AG04449 (cell line): ENCODE results near the gene PGA4.
"Not testable (repeated sequence)": the region's sequence is repeated elsewhere in the genome, so short reads cannot be mapped to it uniquely, and the experiment has no call there.

ENCODE experiments used
- CTCF ChIA-PET: fragments of 350-600 bp; formaldehyde crosslinking; extraction: SDS; loops from one replicate; lab custom pipeline; 2021; ENCODE audit warnings: antibody characterized with exemption; lab: Yijun Ruan, JAX
- POLR2A ChIA-PET: fragments of 400-600, 350-600 bp; formaldehyde crosslinking; extraction: SDS; loops from one replicate; lab custom pipeline; 2020; ENCODE audit warnings: antibody characterized with exemption, inconsistent platforms; lab: Yijun Ruan, JAX
- DNase-seq: peaks from one replicate; pipeline ENCODE4 v3.0.0-alpha.2; 2010; ENCODE audit warnings: low read depth, low spot score
- H3K4me3 ChIP-seq: 2 replicates; pipeline ENCODE4 v1.5.1; 2011; ENCODE audit warnings: low read depth, mild to moderate bottlenecking, control low read depth, low read length
- TF ChIP-seq, protein P1 (sequence below): IDR thresholded peaks from one replicate; pipeline ENCODE4 v1.5.1; 2011; ENCODE audit warnings: mild to moderate bottlenecking, moderate library complexity, low read length, control low read depth, inconsistent platforms; ENCODE audit not compliant: insufficient read depth; ENCODE audit errors: missing control alignments

Gene PGA4

DNA sequence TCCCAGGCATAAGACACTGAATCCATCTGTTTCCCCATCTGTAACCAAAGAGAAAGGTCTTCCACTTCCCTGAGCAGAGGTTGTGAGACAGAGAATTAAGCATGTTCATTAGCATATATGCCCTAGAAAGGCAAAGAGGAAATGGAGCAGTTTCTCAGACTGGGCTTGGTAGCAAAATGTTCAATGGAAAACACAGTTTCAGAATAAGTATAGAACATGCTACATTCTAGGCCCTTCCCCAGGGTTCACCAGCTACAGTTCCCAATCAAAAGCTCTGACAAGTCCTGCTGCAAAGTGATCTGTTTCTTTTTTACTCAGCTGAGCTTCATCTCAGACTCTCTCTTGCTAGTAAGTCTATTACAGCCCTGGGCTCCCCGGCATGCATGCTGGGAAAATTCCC, 30.2 kb downstream of the PGA4 start:
- DNase-seq, H3K4me3 ChIP-seq, POLR2A ChIA-PET: not testable (repeated sequence)
- CTCF ChIA-PET, result interaction anchor here (1.1 to 6.1 kb wide), 3 partner anchors 14 to 133 kb away, joined by 3 to 99 read pairs (median 55); partner anchors contain the start of gene VWCE

DNA sequence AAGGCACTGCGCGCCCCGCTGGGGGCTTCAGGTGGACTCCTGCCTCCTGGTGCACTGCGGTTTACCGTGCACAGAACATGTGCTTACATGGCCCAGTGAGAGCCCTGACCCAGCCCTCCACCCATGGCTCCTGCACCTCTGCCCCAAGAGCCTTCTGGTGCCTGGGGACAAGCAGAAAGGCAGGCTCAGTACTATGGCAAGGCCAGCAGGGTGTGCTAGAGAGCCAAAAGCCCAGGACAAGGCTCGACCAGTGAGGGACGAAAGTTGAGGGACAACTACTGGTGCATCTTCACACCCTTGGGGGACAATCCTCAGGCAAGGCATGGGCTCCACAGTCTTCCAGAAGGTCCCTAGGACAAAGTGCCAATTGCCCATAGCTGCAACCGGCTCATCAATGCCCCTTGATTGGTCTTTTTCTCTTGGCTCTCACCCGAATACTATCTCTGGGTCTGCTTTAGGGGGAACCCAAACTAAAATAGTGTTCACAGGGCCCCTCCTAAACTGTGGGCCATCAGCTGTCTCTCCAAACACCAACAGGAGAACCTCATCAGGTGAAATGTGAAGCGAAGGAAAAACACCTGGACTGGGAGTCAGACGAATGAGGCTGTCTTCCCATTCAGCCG, 32.4 kb downstream of the PGA4 start:
- ChIA-PET POLR2A (no interaction called here), CTCF (interaction anchor here (0.6 to 6.1 kb wide), 29 partner anchors 12 to 339 kb away, joined by 3 to 99 read pairs (median 5); partner anchors contain the start of genes TMEM216 and VWCE)
- TF ChIP-seq, protein P1, sequence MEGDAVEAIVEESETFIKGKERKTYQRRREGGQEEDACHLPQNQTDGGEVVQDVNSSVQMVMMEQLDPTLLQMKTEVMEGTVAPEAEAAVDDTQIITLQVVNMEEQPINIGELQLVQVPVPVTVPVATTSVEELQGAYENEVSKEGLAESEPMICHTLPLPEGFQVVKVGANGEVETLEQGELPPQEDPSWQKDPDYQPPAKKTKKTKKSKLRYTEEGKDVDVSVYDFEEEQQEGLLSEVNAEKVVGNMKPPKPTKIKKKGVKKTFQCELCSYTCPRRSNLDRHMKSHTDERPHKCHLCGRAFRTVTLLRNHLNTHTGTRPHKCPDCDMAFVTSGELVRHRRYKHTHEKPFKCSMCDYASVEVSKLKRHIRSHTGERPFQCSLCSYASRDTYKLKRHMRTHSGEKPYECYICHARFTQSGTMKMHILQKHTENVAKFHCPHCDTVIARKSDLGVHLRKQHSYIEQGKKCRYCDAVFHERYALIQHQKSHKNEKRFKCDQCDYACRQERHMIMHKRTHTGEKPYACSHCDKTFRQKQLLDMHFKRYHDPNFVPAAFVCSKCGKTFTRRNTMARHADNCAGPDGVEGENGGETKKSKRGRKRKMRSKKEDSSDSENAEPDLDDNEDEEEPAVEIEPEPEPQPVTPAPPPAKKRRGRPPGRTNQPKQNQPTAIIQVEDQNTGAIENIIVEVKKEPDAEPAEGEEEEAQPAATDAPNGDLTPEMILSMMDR, result peak; percentile 95
- no peak for DNase-seq
- H3K4me3 ChIP-seq, result no peak overlapping the region

- POLR2A ChIA-PET, result no interaction called here
- CTCF ChIA-PET, result interaction anchor here (1.0 to 6.1 kb wide), 3 partner anchors 38 to 136 kb away, joined by 3 to 55 read pairs (median 3); partner anchors contain the start of genes TMEM216 and VWCE
- no peak for DNase-seq
- no peak overlapping the region for H3K4me3 ChIP-seq
- TF ChIP-seq, protein P1, result no peak
Observed at GRCh38 chr11:61256710-61257482, 34.7 kb downstream of the PGA4 start.

GRCh38 chr11:61258546-61258945, 36.4 kb downstream of the PGA4 start:
- TF ChIP-seq, protein P1, result no peak
- no peak for DNase-seq
- CTCF ChIA-PET, result no interaction called here
- POLR2A ChIA-PET, result no interaction called here
- no peak overlapping the region for H3K4me3 ChIP-seq

DNA sequence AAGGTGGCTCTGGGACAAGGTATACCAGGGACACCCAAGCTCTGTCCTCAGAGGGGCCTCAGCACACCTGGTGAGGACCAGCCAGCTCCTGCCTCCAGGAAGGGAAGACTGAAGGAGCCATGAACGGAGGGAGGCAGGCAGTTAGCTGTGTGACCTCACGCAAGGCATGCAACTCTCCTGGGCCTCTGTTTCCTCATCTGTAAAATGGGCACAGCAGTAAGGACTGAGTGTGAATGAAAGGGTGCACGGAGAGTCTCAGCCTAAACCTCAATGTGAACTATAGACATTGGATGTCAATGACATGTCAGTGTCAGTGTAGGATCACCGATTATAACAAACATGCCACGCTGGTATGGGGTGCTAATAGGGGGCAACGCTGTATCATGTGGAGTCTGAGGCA, 37.2 kb downstream of the PGA4 start:
- TF ChIP-seq, protein P1, result no peak
- no peak for DNase-seq
- ChIA-PET CTCF (no interaction called here), POLR2A (no interaction called here)
- no peak overlapping the region for H3K4me3 ChIP-seq

GRCh38 chr11:61264371-61264770, 42.2 kb downstream of the PGA4 start:
- ChIA-PET CTCF (interaction anchor here (10.3 kb wide), 1 partner anchor 11 kb away, joined by 99 read pairs; no protein-coding TSS in a partner anchor), POLR2A (no interaction called here)
- TF ChIP-seq, protein P1, result no peak
- no peak overlapping the region for H3K4me3 ChIP-seq
- DNase-seq, result no peak
